Upper lobe of left lung (tissue), 6 donors: ENCODE measurements around the gene ZC3H7B. TPM values are rescaled to one million over a fixed set of nuclear protein-coding genes. Genes with fewer than 3 reads are reported as not detected.
"Not testable (repeated sequence)": the region's sequence is repeated elsewhere in the genome, so short reads cannot be mapped to it uniquely, and the experiment has no call there.

ENCODE experiments used
- ATAC-seq, 2 donors: fragments of 200-7000 bp; cut with Tn5 transposase; one replicate each; pipeline ENCODE4 v1.9.1; 2022; ENCODE audit warnings: mild to moderate bottlenecking in 2 of 2, moderate library complexity in 2 of 2; ENCODE audit not compliant: low FRiP score in 2 of 2
- DNase-seq, 2 donors: peaks; one replicate each; pipeline ENCODE4 v3.0.0-alpha.2; 2019 to 2020
- H3K27ac ChIP-seq, 4 donors: fragments of 200-600 bp; sonication (generic); one replicate each; pipeline ENCODE4 v1.5.1; 2016 to 2019
- H3K27me3 ChIP-seq, 4 donors: fragments of 200-600 bp; sonication (generic); one replicate each; pipeline ENCODE4 v1.5.1; 2017 to 2019
- H3K36me3 ChIP-seq, 4 donors: fragments of 200-600 bp; sonication (generic); one replicate each; pipeline ENCODE4 v1.5.1; 2016 to 2019
- H3K4me1 ChIP-seq, 4 donors: fragments of 200-600 bp; sonication (generic); one replicate each; pipeline ENCODE4 v1.5.1; 2018 to 2019
- H3K4me3 ChIP-seq, 4 donors: fragments of 200-600 bp; sonication (generic); one replicate each; pipeline ENCODE4 v1.5.1; 2017 to 2019; ENCODE audit warnings: mild to moderate bottlenecking in 2 of 4, moderate library complexity in 1 of 4
- H3K9me3 ChIP-seq, 4 donors: fragments of 200-600 bp; sonication (generic); one replicate each; pipeline ENCODE4 v1.5.1; 2018 to 2019
- CTCF ChIP-seq, 6 experiments: fragments of 450-650 bp in 4 of 6; fragments of 200-600 bp in 2 of 6; sonication (generic) in 2 of 6; IDR thresholded peaks; one replicate each; pipeline ENCODE4 v1.5.1; 2016 to 2019; ENCODE audit warnings: antibody characterized with exemption in 6 of 6
- EP300 ChIP-seq, 4 donors: sonication (generic); formaldehyde crosslinking; IDR thresholded peaks; one replicate each; pipeline ENCODE4 v1.5.1; 2017; ENCODE audit warnings: antibody characterized with exemption in 4 of 4, control low read depth in 2 of 4
- POLR2A ChIP-seq, 4 donors: fragments of 450-650 bp; IDR thresholded peaks; one replicate each; pipeline ENCODE4 v1.5.1; 2016 to 2017; ENCODE audit warnings: antibody characterized with exemption in 4 of 4, mild to moderate bottlenecking in 2 of 4
- POLR2AphosphoS5 ChIP-seq, 2 donors: sonication (generic); formaldehyde crosslinking; IDR thresholded peaks; one replicate each; pipeline ENCODE4 v1.5.1; 2017; ENCODE audit warnings: antibody characterized with exemption in 2 of 2
- WGBS, 2 donors: methylation state at CpG; one replicate each; pipeline ENCODE4 v1.1.5; 2017 to 2018; 5-methylcytosine and 5-hydroxymethylcytosine counted together
- total RNA-seq, 6 donors: library from RNA; depleted of rRNA in 4 of 6; stranded (reverse); fragments of >200 nt in 4 of 6; gene quantifications; one replicate each; pipeline versions ENCODE4 v1.1.0 to v1.2.1, GENCODE V29; 2016 to 2021
- donor health status: DM: no; HTN: no; CAD: no; lungs with moderate emphysema.
- donor health status: DM: no; HTN: yes; CAD: no; lungs with severe emphysema.

Gene ZC3H7B
- total RNA-seq, 6 donors from 2014 or later = 48.2 to 67.4 (median 56.9) TPM

GRCh38 chr22:41387341-41387740 lies 86.0 kb downstream of the ZC3H7B start:
- WGBS, 2 donors = 77 to 97% methylated on average over 4 to 7 of the region's 7 CpGs
- TF ChIP-seq EP300 (IDR thresholded peaks at IDR 0.05) = no peak
- no peaks in the 10 kb centered on the region for H3K27me3 ChIP-seq
- DNase-seq (no peak), ATAC-seq (no peak)
- peaks cover 3 to 13% (median 9%) of the 10 kb centered on the region in 4 donors for H3K4me1 ChIP-seq
- H3K9me3 ChIP-seq = no peaks in the 10 kb centered on the region
- no peak overlapping the region for H3K27ac ChIP-seq
- H3K36me3 ChIP-seq = peaks cover 0 to 52% (median 28%) of the 10 kb centered on the region in 4 donors
- no peak overlapping the region for H3K4me3 ChIP-seq

- 91 to 93% methylated on average over 10 to 11 of the region's 11 CpGs for WGBS, 2 donors
- Histone ChIP-seq H3K36me3 (peaks cover 16 to 86% (median 57%) of the 10 kb centered on the region in 4 donors), H3K9me3 (no peaks in the 10 kb centered on the region), H3K4me3 (no peak overlapping the region), H3K27me3 (no peaks in the 10 kb centered on the region), H3K4me1 (peaks cover 0 to 15% (median 8%) of the 10 kb centered on the region in 4 donors), H3K27ac (peak overlapping the region; percentile 59 to 73 (median 65))
- no peak for ATAC-seq
- no peak for TF ChIP-seq POLR2AphosphoS5 (IDR thresholded peaks at IDR 0.05)
- no peak for DNase-seq
Observed at GRCh38 chr22:41394012-41394356, 92.7 kb downstream of the ZC3H7B start.

- Histone ChIP-seq H3K9me3 (no peaks in the 10 kb centered on the region), H3K36me3 (peaks cover 16 to 69% (median 48%) of the 10 kb centered on the region in 4 donors), H3K4me3 (no peak overlapping the region), H3K27ac (no peak overlapping the region), H3K4me1 (peaks cover 0 to 15% (median 8%) of the 10 kb centered on the region in 4 donors), H3K27me3 (no peaks in the 10 kb centered on the region)
- 92 to 96% methylated on average over 25 to 37 of the region's 37 CpGs for WGBS, 2 donors
- ATAC-seq (no peak), DNase-seq (peak in 1 of 2 donors; percentile 81)
- TF ChIP-seq POLR2AphosphoS5 (IDR thresholded peaks at IDR 0.05) = no peak
Observed at GRCh38 chr22:41395531-41396240, 94.4 kb downstream of the ZC3H7B start.

GRCh38 chr22:41397143-41397811 lies 96.0 kb downstream of the ZC3H7B start:
- H3K9me3 ChIP-seq = no peaks in the 10 kb centered on the region
- no peak for TF ChIP-seq POLR2AphosphoS5 (IDR thresholded peaks at IDR 0.05)
- no peaks in the 10 kb centered on the region for H3K27me3 ChIP-seq
- peaks cover 4 to 22% (median 14%) of the 10 kb centered on the region in 4 donors for H3K4me1 ChIP-seq
- peaks cover 16 to 54% (median 44%) of the 10 kb centered on the region in 4 donors for H3K36me3 ChIP-seq
- no peak overlapping the region for H3K4me3 ChIP-seq
- ATAC-seq (no peak), DNase-seq (no peak)
- peak overlapping the region in 1 of 4 donors; percentile 14 for H3K27ac ChIP-seq
- WGBS, 2 donors = 83 to 84% methylated on average over 17 to 18 of the region's 19 CpGs

GRCh38 chr22:41398921-41399320 lies 97.6 kb downstream of the ZC3H7B start:
- H3K27ac ChIP-seq = no peak overlapping the region
- TF ChIP-seq EP300 (IDR thresholded peaks at IDR 0.05) (no peak), CTCF (IDR thresholded peaks at IDR 0.05) (no peak), POLR2AphosphoS5 (IDR thresholded peaks at IDR 0.05) (no peak), POLR2A (IDR thresholded peaks at IDR 0.05) (no peak)
- peaks cover 16 to 52% (median 42%) of the 10 kb centered on the region in 4 donors for H3K36me3 ChIP-seq
- 87 to 90% methylated on average over 8 of the region's 8 CpGs for WGBS, 2 donors
- H3K4me1 ChIP-seq = peaks cover 4 to 27% (median 19%) of the 10 kb centered on the region in 4 donors
- ATAC-seq = no peak
- no peak for DNase-seq
- H3K9me3 ChIP-seq = no peaks in the 10 kb centered on the region
- H3K27me3 ChIP-seq = no peaks in the 10 kb centered on the region
- H3K4me3 ChIP-seq = no peak overlapping the region

GRCh38 chr22:41401781-41402648 lies 100.7 kb downstream of the ZC3H7B start:
- 38 to 42% methylated on average over 16 of the region's 16 CpGs for WGBS, 2 donors
- H3K27ac ChIP-seq = peak overlapping the region in 2 of 4 donors; percentile 19 to 69

GRCh38 chr22:41402851-41403250 lies 101.5 kb downstream of the ZC3H7B start:
- H3K27me3 ChIP-seq, H3K4me3 ChIP-seq, H3K9me3 ChIP-seq, H3K27ac ChIP-seq, ATAC-seq, DNase-seq: not testable (repeated sequence)
- H3K36me3 ChIP-seq = peaks cover 0 to 12% (median 6%) of the 10 kb centered on the region in 4 donors
- H3K4me1 ChIP-seq = peaks cover 7 to 20% (median 18%) of the 10 kb centered on the region in 4 donors
- 91 to 92% methylated on average over 12 to 14 of the region's 14 CpGs for WGBS, 2 donors

More at GRCh38 chr22:41401781-41402648, 100.7 kb downstream of the ZC3H7B start:
- peaks cover 7 to 23% (median 18%) of the 10 kb centered on the region in 4 donors for H3K4me1 ChIP-seq
- H3K4me3 ChIP-seq = no peak overlapping the region
- H3K27me3 ChIP-seq = no peaks in the 10 kb centered on the region
- ATAC-seq = peak; percentile 22 to 50
- no peaks in the 10 kb centered on the region for H3K9me3 ChIP-seq
- H3K36me3 ChIP-seq = peaks cover 4 to 21% (median 12%) of the 10 kb centered on the region in 4 donors
- TF ChIP-seq POLR2A (IDR thresholded peaks at IDR 0.05) (peak in 1 of 4 donors; percentile 23), CTCF (IDR thresholded peaks at IDR 0.05) (no peak)
- peak; percentile 77 to 81 for DNase-seq
